ENCODE data around the gene PKD1L1. TPM values are rescaled to one million over a fixed set of nuclear protein-coding genes. Genes with fewer than 3 reads are reported as not detected.

The PKD1L1 gene
- total RNA-seq, 4 donors from 2014 or later, result 0.41 to 37.4 (median 17.5) TPM

GRCh38 chr7:47952224-47952623 lies 4.0 kb upstream of the PKD1L1 start:
- TF ChIP-seq CTCF (IDR thresholded peaks at IDR 0.05) (no peak), EP300 (IDR thresholded peaks at IDR 0.05; ENCODE audit: low read depth) (no peak), POLR2A (IDR thresholded peaks at IDR 0.05) (no peak), POLR2AphosphoS5 (IDR thresholded peaks at IDR 0.05) (no peak)
- H3K9me3 ChIP-seq, result no peaks in the 10 kb centered on the region
- H3K4me1 ChIP-seq, result peaks cover 0 to 17% (median 8%) of the 10 kb centered on the region in 4 donors
- 70 to 79% methylated on average over 2 to 4 of the region's 4 CpGs for WGBS, 2 donors (ENCODE audit: low coverage in 1 of 2)
- no peak for DNase-seq
- H3K36me3 ChIP-seq, result peaks cover 0 to 4% (median 0%) of the 10 kb centered on the region in 4 donors
- intact Hi-C loops (cut with DNase I; ENCODE audit: low total_unique reads), result no loop called here
- in situ Hi-C loops (cut with MboI; ENCODE audit: low pct_ligation_motif_present in 1 of 4, low pct_unique_long_range_greater_than_20kb in 1 of 4, low sequenced_read_pairs in 3 of 4), result no loop called here
- H3K4me3 ChIP-seq, result no peak overlapping the region
- no peaks in the 10 kb centered on the region for H3K27me3 ChIP-seq
- H3K27ac ChIP-seq, result peak overlapping the region; percentile 72 to 78 (median 76)

- in situ Hi-C loops (cut with MboI; ENCODE audit: low pct_ligation_motif_present in 1 of 4, low pct_unique_long_range_greater_than_20kb in 1 of 4, low sequenced_read_pairs in 3 of 4), result no loop called here
- H3K36me3 ChIP-seq, result peaks cover 0 to 4% (median 0%) of the 10 kb centered on the region in 4 donors
- TF ChIP-seq POLR2A (IDR thresholded peaks at IDR 0.05) (no peak), CTCF (IDR thresholded peaks at IDR 0.05) (no peak), EP300 (IDR thresholded peaks at IDR 0.05; ENCODE audit: low read depth) (no peak), POLR2AphosphoS5 (IDR thresholded peaks at IDR 0.05) (no peak)
- no peaks in the 10 kb centered on the region for H3K9me3 ChIP-seq
- intact Hi-C loops (cut with DNase I; ENCODE audit: low total_unique reads), result no loop called here
- H3K4me3 ChIP-seq, result no peak overlapping the region
- no peak for DNase-seq
- H3K27me3 ChIP-seq, result no peaks in the 10 kb centered on the region
- H3K4me1 ChIP-seq, result peaks cover 0 to 17% (median 8%) of the 10 kb centered on the region in 4 donors
- peak overlapping the region; percentile 72 to 78 (median 76) for H3K27ac ChIP-seq
These were observed 3.1 kb upstream of the PKD1L1 start for GRCh38 chr7:47951374-47951773.

- H3K4me3 ChIP-seq, result no peak overlapping the region
- peak; percentile 71 for DNase-seq
- intact Hi-C loops (cut with DNase I; ENCODE audit: low total_unique reads), result no loop called here
- no peaks in the 10 kb centered on the region for H3K27me3 ChIP-seq
- TF ChIP-seq EP300 (IDR thresholded peaks at IDR 0.05; ENCODE audit: low read depth), result no peak
- no peak for TF ChIP-seq POLR2A (IDR thresholded peaks at IDR 0.05)
- peak in 1 of 3 donors; percentile 31 for TF ChIP-seq POLR2AphosphoS5 (IDR thresholded peaks at IDR 0.05)
- peak in 1 of 5 experiments; percentile 19 for TF ChIP-seq CTCF (IDR thresholded peaks at IDR 0.05)
- peaks cover 0 to 17% (median 8%) of the 10 kb centered on the region in 4 donors for H3K4me1 ChIP-seq
- H3K27ac ChIP-seq, result peak overlapping the region; percentile 72 to 78 (median 76)
- WGBS, 2 donors (ENCODE audit: low coverage in 1 of 2), result 48 to 70% methylated on average over 3 to 11 of the region's 11 CpGs
- in situ Hi-C loops (cut with MboI; ENCODE audit: low pct_ligation_motif_present in 1 of 4, low pct_unique_long_range_greater_than_20kb in 1 of 4, low sequenced_read_pairs in 3 of 4), result no loop called here
- peaks cover 0 to 4% (median 0%) of the 10 kb centered on the region in 4 donors for H3K36me3 ChIP-seq
- H3K9me3 ChIP-seq, result no peaks in the 10 kb centered on the region
These were observed 2.4 kb upstream of the PKD1L1 start for GRCh38 chr7:47950714-47951113.

- Histone ChIP-seq H3K36me3 (peaks cover 0 to 4% (median 0%) of the 10 kb centered on the region in 4 donors), H3K4me3 (no peak overlapping the region), H3K4me1 (peaks cover 0 to 22% (median 8%) of the 10 kb centered on the region in 4 donors), H3K27ac (peak overlapping the region in 2 of 4 donors; percentile 76 to 77), H3K27me3 (no peaks in the 10 kb centered on the region), H3K9me3 (no peaks in the 10 kb centered on the region)
- WGBS, 2 donors (ENCODE audit: low coverage in 1 of 2), result 86 to 100% methylated on average over 2 to 4 of the region's 4 CpGs
- in situ Hi-C loops (cut with MboI; ENCODE audit: low pct_ligation_motif_present in 1 of 4, low pct_unique_long_range_greater_than_20kb in 1 of 4, low sequenced_read_pairs in 3 of 4) (loop anchor here in 2 of 4 donors (10.0 kb wide), 1 partner anchor 165 kb away; no protein-coding TSS in a partner anchor), intact Hi-C loops (cut with DNase I; ENCODE audit: low total_unique reads) (no loop called here)
- TF ChIP-seq CTCF (IDR thresholded peaks at IDR 0.05) (no peak), POLR2A (IDR thresholded peaks at IDR 0.05) (no peak), POLR2AphosphoS5 (IDR thresholded peaks at IDR 0.05) (no peak), EP300 (IDR thresholded peaks at IDR 0.05; ENCODE audit: low read depth) (no peak)
- DNase-seq, result no peak
These were observed 1.4 kb upstream of the PKD1L1 start for GRCh38 chr7:47949703-47950102.

Measured in transverse colon (tissue), 4 donors.